Esophagus muscularis mucosa (tissue), 4 donors: Measurements from ENCODE around the gene NMRK1. TPM values are rescaled to one million over a fixed set of nuclear protein-coding genes. Genes with fewer than 3 reads are reported as not detected.

Source experiments
- DNase-seq: peaks from one replicate; pipeline ENCODE4 v3.0.0-alpha.2; 2017; ENCODE audit errors: extremely low spot score
- H3K27ac ChIP-seq, 4 donors: fragments of 200-600 bp; sonication (generic); replicated peaks in 1 of 4; 1 replicate in 3 of 4; 2 replicates in 1 of 4; pipeline ENCODE4 v1.5.1; 2016 to 2019; ENCODE audit warnings: mild to moderate bottlenecking in 1 of 4
- H3K27me3 ChIP-seq, 4 donors: fragments of 200-600 bp; sonication (generic); one replicate each; pipeline versions ENCODE4 v1.5.1 to v1.6.0; 2016 to 2019
- H3K36me3 ChIP-seq, 4 donors: fragments of 200-600 bp; sonication (generic); one replicate each; pipeline ENCODE4 v1.5.1; 2016 to 2019
- H3K4me1 ChIP-seq, 4 donors: fragments of 200-600 bp; sonication (generic); one replicate each; pipeline ENCODE4 v1.5.1; 2016 to 2019
- H3K4me3 ChIP-seq, 4 donors: fragments of 200-600 bp; sonication (generic); 1 replicate in 2 of 4; 2 replicates in 2 of 4; pipeline ENCODE4 v1.5.1; 2016 to 2019; ENCODE audit warnings: mild to moderate bottlenecking in 4 of 4, moderate library complexity in 1 of 4
- H3K9me3 ChIP-seq, 4 donors: fragments of 200-600 bp; sonication (generic); 1 replicate in 3 of 4; 2 replicates in 1 of 4; pipeline ENCODE4 v1.5.1; 2016 to 2019
- CTCF ChIP-seq, 3 experiments: fragments of 200-600 bp in 2 of 3; fragments of 450-650 bp in 1 of 3; sonication (generic) in 2 of 3; IDR thresholded peaks; one replicate each; pipeline ENCODE4 v1.5.1; 2017 to 2019; ENCODE audit warnings: antibody characterized with exemption in 3 of 3, mild to moderate bottlenecking in 2 of 3, moderate library complexity in 1 of 3
- EP300 ChIP-seq: sonication (generic); formaldehyde crosslinking; IDR thresholded peaks from one replicate; pipeline ENCODE4 v1.6.1; 2017; ENCODE audit warnings: antibody characterized with exemption
- POLR2A ChIP-seq: fragments of 450-650 bp; IDR thresholded peaks from one replicate; pipeline ENCODE4 v1.6.1; 2017; ENCODE audit warnings: antibody characterized with exemption, moderate library complexity, mild to moderate bottlenecking, low read depth
- POLR2AphosphoS5 ChIP-seq, 2 donors: sonication (generic); formaldehyde crosslinking; IDR thresholded peaks; one replicate each; pipeline ENCODE4 v1.6.1; 2017; ENCODE audit warnings: antibody characterized with exemption in 2 of 2
- WGBS: methylation state at CpG from one replicate; pipeline ENCODE4 v1.1.5; 2018; 5-methylcytosine and 5-hydroxymethylcytosine counted together
- intact Hi-C: fragments of 100-400 bp; cut with DNase I; formaldehyde crosslinking; loops from one replicate; pipeline ENCODE4 v1.15.1; 2023
- total RNA-seq, 4 donors: library from RNA; depleted of rRNA; stranded (reverse); fragments of >200 nt; gene quantifications; one replicate each; pipeline versions ENCODE4 v1.1.0 to v1.2.1, GENCODE V29; 2016

The NMRK1 gene
- total RNA-seq, 4 donors from 2014 or later = 5.4 to 18.3 (median 10.0) TPM

GRCh38 chr9:75120686-75121085 is 32.7 kb upstream of the NMRK1 start:
- peaks cover 0 to 33% (median 21%) of the 10 kb centered on the region in 4 donors for H3K36me3 ChIP-seq
- TF ChIP-seq POLR2A (no peak), EP300 (no peak), POLR2AphosphoS5 (IDR thresholded peaks at IDR 0.05) (no peak), CTCF (IDR thresholded peaks at IDR 0.05) (no peak)

GRCh38 chr9:75117564-75117963 is 29.6 kb upstream of the NMRK1 start:
- intact Hi-C loops = no loop called here
- no peaks in the 10 kb centered on the region for H3K27me3 ChIP-seq
- H3K4me3 ChIP-seq = no peak overlapping the region
- no peak overlapping the region for H3K27ac ChIP-seq
- peaks cover 0 to 33% (median 21%) of the 10 kb centered on the region in 4 donors for H3K36me3 ChIP-seq
- H3K9me3 ChIP-seq = no peaks in the 10 kb centered on the region
- DNase-seq = no peak
- peaks cover 0 to 13% (median 2%) of the 10 kb centered on the region in 4 donors for H3K4me1 ChIP-seq
- WGBS = 86% methylated on average over 1 of the region's 1 CpG
- no peak for TF ChIP-seq POLR2A

More at GRCh38 chr9:75120686-75121085, 32.7 kb upstream of the NMRK1 start:
- no peaks in the 10 kb centered on the region for H3K9me3 ChIP-seq
- H3K27me3 ChIP-seq = no peaks in the 10 kb centered on the region
- H3K4me1 ChIP-seq = peaks cover 0 to 12% (median 0%) of the 10 kb centered on the region in 4 donors
- no peak overlapping the region for H3K27ac ChIP-seq
- H3K4me3 ChIP-seq = no peak overlapping the region
- intact Hi-C loops = no loop called here
- WGBS = 80% methylated on average over 4 of the region's 4 CpGs
- DNase-seq = no peak

GRCh38 chr9:75116306-75116705 is 28.4 kb upstream of the NMRK1 start:
- Histone ChIP-seq H3K27ac (no peak overlapping the region), H3K4me1 (peaks cover 0 to 13% (median 2%) of the 10 kb centered on the region in 4 donors), H3K27me3 (no peaks in the 10 kb centered on the region), H3K36me3 (peaks cover 0 to 27% (median 20%) of the 10 kb centered on the region in 4 donors), H3K9me3 (no peaks in the 10 kb centered on the region), H3K4me3 (no peak overlapping the region)
- DNase-seq = no peak
- WGBS = 58% methylated on average over 4 of the region's 4 CpGs
- intact Hi-C loops = no loop called here
- no peak for TF ChIP-seq EP300
- no peak for TF ChIP-seq CTCF (IDR thresholded peaks at IDR 0.05)
- TF ChIP-seq POLR2A = no peak
- no peak for TF ChIP-seq POLR2AphosphoS5 (IDR thresholded peaks at IDR 0.05)

GRCh38 chr9:75112789-75113188 is 24.8 kb upstream of the NMRK1 start:
- DNase-seq = no peak
- 81% methylated on average over 4 of the region's 4 CpGs for WGBS
- H3K27me3 ChIP-seq = no peaks in the 10 kb centered on the region
- no peak overlapping the region for H3K27ac ChIP-seq
- no peaks in the 10 kb centered on the region for H3K36me3 ChIP-seq
- H3K9me3 ChIP-seq = no peaks in the 10 kb centered on the region
- H3K4me1 ChIP-seq = peaks cover 9 to 21% (median 15%) of the 10 kb centered on the region in 4 donors
- no peak overlapping the region for H3K4me3 ChIP-seq
- TF ChIP-seq EP300 (no peak), POLR2AphosphoS5 (IDR thresholded peaks at IDR 0.05) (no peak), POLR2A (no peak), CTCF (IDR thresholded peaks at IDR 0.05) (no peak)
- intact Hi-C loops = no loop called here

GRCh38 chr9:75111019-75111622 is 23.2 kb upstream of the NMRK1 start:
- Histone ChIP-seq H3K9me3 (no peaks in the 10 kb centered on the region), H3K36me3 (no peaks in the 10 kb centered on the region), H3K4me1 (peaks cover 12 to 27% (median 22%) of the 10 kb centered on the region in 4 donors), H3K27me3 (no peaks in the 10 kb centered on the region), H3K27ac (no peak overlapping the region), H3K4me3 (no peak overlapping the region)
- no peak for DNase-seq
- TF ChIP-seq POLR2A = no peak
- TF ChIP-seq EP300 = no peak
- no peak for TF ChIP-seq CTCF (IDR thresholded peaks at IDR 0.05)
- no peak for TF ChIP-seq POLR2AphosphoS5 (IDR thresholded peaks at IDR 0.05)
- 84% methylated on average over 5 of the region's 5 CpGs for WGBS
- intact Hi-C loops = no loop called here
